Vagina (tissue), 2 donors: ENCODE data around the gene CAMKMT. TPM values are rescaled to one million over a fixed set of nuclear protein-coding genes. Genes with fewer than 3 reads are reported as not detected.

Experiments used
- DNase-seq, 2 donors: peaks; one replicate each; pipeline ENCODE4 v3.0.0-alpha.2; 2017; ENCODE audit errors: extremely low spot score in 2 of 2
- H3K27ac ChIP-seq: fragments of 200-600 bp; sonication (generic); one replicate; pipeline ENCODE4 v1.5.1; 2019
- H3K27me3 ChIP-seq: fragments of 200-600 bp; sonication (generic); one replicate; pipeline ENCODE4 v1.5.1; 2019
- H3K36me3 ChIP-seq, 2 donors: fragments of 200-600 bp; sonication (generic); one replicate each; pipeline ENCODE4 v1.5.1; 2017 to 2019
- H3K4me1 ChIP-seq: fragments of 200-600 bp; sonication (generic); one replicate; pipeline ENCODE4 v1.5.1; 2019
- H3K4me3 ChIP-seq, 2 donors: fragments of 200-600 bp; sonication (generic); 1 replicate in 1 of 2; 2 replicates in 1 of 2; pipeline ENCODE4 v1.5.1; 2016 to 2019
- H3K9me3 ChIP-seq: fragments of 200-600 bp; sonication (generic); one replicate; pipeline ENCODE4 v1.5.1; 2019
- POLR2A ChIP-seq, 2 donors: fragments of 450-650 bp; IDR thresholded peaks; one replicate each; pipeline ENCODE4 v1.6.1; 2017; ENCODE audit warnings: antibody characterized with exemption in 2 of 2, mild to moderate bottlenecking in 2 of 2, moderate library complexity in 2 of 2
- POLR2AphosphoS5 ChIP-seq, 2 donors: sonication (generic); formaldehyde crosslinking; IDR thresholded peaks; one replicate each; pipeline ENCODE4 v1.9.0; 2017; ENCODE audit warnings: antibody characterized with exemption in 2 of 2, mild to moderate bottlenecking in 2 of 2, low read depth in 1 of 2; ENCODE audit not compliant: insufficient read depth in 1 of 2
- intact Hi-C: fragments of 100-400 bp; cut with DNase I; formaldehyde crosslinking; loops from one replicate; pipeline ENCODE4 v1.15.1; 2023
- total RNA-seq: library from RNA; depleted of rRNA; stranded (reverse); fragments of >200 nt; gene quantifications from one replicate; pipeline ENCODE4 v1.2.3, GENCODE V29; 2016
- TF ChIP-seq, protein P1 (sequence below), 3 experiments: fragments of 450-650 bp in 2 of 3; fragments of 200-600 bp in 1 of 3; sonication (generic) in 1 of 3; IDR thresholded peaks; one replicate each; pipeline ENCODE4 v1.5.1; 2017 to 2019; ENCODE audit warnings: antibody characterized with exemption in 3 of 3, mild to moderate bottlenecking in 2 of 3, moderate library complexity in 2 of 3

CAMKMT gene
- total RNA-seq, 1 donor from 2014 or later = 21.1 TPM

DNA sequence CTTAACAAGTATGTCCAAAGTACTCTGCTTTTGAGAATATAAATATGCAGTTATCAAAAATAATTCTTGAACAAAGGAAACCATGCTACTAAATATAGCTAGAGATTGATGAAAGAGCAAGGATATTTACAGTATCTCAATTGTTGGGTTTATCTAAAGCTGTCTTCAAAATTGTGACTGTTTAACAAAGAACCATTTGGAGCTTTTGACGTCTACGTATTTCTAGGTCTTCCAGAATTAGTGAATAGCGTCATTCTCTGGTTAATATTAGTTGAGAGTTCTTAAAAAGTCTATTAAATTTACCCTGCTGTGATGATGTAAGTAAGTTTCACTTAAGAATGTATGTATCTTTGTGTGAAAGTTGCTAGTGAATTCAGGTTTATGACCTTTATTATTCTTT lies 356.7 kb downstream of the CAMKMT start:
- intact Hi-C loops = no loop called here
- TF ChIP-seq POLR2A (IDR thresholded peaks at IDR 0.05) (no peak), POLR2AphosphoS5 (IDR thresholded peaks at IDR 0.05; ENCODE audit: insufficient read depth in 1 of 2, low read depth in 1 of 2) (no peak)
- TF ChIP-seq, protein P1, sequence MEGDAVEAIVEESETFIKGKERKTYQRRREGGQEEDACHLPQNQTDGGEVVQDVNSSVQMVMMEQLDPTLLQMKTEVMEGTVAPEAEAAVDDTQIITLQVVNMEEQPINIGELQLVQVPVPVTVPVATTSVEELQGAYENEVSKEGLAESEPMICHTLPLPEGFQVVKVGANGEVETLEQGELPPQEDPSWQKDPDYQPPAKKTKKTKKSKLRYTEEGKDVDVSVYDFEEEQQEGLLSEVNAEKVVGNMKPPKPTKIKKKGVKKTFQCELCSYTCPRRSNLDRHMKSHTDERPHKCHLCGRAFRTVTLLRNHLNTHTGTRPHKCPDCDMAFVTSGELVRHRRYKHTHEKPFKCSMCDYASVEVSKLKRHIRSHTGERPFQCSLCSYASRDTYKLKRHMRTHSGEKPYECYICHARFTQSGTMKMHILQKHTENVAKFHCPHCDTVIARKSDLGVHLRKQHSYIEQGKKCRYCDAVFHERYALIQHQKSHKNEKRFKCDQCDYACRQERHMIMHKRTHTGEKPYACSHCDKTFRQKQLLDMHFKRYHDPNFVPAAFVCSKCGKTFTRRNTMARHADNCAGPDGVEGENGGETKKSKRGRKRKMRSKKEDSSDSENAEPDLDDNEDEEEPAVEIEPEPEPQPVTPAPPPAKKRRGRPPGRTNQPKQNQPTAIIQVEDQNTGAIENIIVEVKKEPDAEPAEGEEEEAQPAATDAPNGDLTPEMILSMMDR (IDR thresholded peaks at IDR 0.05) = no peak
- Histone ChIP-seq H3K4me3 (no peak overlapping the region), H3K27me3 (no peaks in the 10 kb centered on the region), H3K27ac (no peak overlapping the region), H3K9me3 (no peaks in the 10 kb centered on the region), H3K4me1 (no peaks in the 10 kb centered on the region), H3K36me3 (no peaks in the 10 kb centered on the region)
- DNase-seq = no peak

DNA sequence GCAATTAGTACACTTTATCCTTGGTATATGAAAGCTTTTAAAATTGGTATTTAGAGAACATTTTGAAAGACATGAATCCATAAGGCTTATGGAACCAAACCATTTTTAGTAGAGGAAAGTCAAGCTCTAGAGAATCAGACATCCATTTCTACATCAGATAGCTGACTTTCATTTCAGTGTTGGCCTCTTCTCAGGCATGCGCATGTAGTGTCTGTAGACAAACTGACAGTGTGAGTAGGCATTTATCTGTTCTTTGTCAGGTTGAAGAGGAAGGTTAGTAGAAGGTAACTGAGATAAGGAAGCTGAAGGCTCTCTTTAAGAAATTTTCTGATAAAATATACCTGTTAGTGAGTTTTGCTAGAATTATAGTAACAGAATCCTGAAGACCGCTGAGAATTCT lies 357.8 kb downstream of the CAMKMT start:
- TF ChIP-seq, protein P1 (IDR thresholded peaks at IDR 0.05) = no peak
- no peak for TF ChIP-seq POLR2A (IDR thresholded peaks at IDR 0.05)
- no peak for TF ChIP-seq POLR2AphosphoS5 (IDR thresholded peaks at IDR 0.05; ENCODE audit: insufficient read depth in 1 of 2, low read depth in 1 of 2)
- Histone ChIP-seq H3K4me3 (no peak overlapping the region), H3K27ac (no peak overlapping the region), H3K36me3 (no peaks in the 10 kb centered on the region), H3K9me3 (no peaks in the 10 kb centered on the region), H3K4me1 (no peaks in the 10 kb centered on the region), H3K27me3 (no peaks in the 10 kb centered on the region)
- DNase-seq = no peak
- intact Hi-C loops = no loop called here

DNA sequence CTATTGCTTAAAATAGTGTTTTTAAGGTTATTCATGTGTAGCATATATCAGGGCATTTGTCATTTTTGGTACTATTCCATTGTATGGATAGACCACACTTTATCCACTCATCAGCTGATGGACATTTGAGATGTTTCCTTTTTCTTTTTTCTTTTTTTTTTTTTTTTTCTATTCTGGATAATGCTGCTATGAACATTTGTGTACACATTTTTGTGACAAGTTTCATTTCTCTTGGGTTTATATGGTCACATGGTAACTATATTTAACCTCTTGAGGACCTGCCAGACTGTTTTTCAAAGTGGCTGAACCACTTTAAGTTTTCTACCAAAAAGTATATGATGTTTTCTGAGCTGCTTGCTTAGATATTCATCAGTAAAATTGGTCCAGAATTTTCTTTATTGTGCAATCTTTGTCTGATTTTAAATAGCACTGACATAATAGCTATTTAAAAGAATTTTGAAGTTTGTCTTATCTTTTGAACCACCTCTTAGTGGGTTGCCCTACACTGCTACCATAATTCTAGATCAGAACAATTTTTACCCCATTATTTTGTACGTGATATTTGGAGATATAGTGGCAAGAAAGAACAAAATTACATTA lies 360.4 kb downstream of the CAMKMT start:
- intact Hi-C loops = no loop called here
- DNase-seq = no peak

DNA sequence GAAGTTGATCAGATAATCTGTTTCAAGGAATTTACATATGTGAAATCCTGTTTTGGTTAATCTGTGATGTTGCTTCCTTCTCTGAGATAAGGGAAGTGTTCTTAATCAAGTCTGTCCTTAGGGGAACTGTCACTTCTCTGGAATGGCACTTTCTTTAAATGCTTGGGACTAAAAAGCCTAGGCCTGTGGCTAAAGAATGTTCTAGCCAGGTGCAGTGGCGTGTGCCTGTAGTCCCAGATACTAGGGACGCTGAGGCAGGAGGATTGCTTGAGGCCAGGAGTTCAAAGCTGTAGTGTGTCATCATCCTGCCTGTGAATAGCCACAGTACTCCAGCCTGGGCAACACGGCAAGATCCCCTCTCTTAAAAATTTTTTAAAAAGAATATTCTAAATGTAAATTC lies 362.2 kb downstream of the CAMKMT start:
- intact Hi-C loops = no loop called here

More for the DNA sequence above, 360.4 kb downstream of the CAMKMT start:
- H3K27me3 ChIP-seq = no peaks in the 10 kb centered on the region
- H3K4me1 ChIP-seq = no peaks in the 10 kb centered on the region
- H3K27ac ChIP-seq = no peak overlapping the region
- H3K36me3 ChIP-seq = no peaks in the 10 kb centered on the region
- H3K9me3 ChIP-seq = no peaks in the 10 kb centered on the region
- TF ChIP-seq POLR2AphosphoS5 (IDR thresholded peaks at IDR 0.05; ENCODE audit: insufficient read depth in 1 of 2, low read depth in 1 of 2) = no peak
- TF ChIP-seq, protein P1 (IDR thresholded peaks at IDR 0.05) = no peak
- H3K4me3 ChIP-seq = no peak overlapping the region

DNA sequence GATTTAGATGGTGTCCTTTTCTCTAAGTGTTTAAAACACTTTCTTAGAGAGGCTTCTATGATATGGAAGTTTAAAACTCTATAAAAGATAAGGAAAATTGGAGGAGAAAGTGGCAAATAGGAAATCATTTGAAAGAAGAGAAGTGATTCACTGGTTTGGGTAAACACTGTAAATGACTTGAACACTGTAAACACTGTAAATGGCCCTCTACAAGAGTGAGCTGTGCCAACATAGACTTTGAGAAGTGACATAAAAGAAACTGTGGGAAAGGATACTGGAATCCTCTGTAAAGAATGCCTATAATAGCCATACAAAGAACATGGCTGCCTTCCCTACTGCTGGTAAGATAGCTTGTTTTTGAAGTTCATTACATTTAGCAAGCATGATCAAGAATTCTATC lies 368.8 kb downstream of the CAMKMT start:
- Histone ChIP-seq H3K27ac (no peak overlapping the region), H3K27me3 (no peaks in the 10 kb centered on the region), H3K9me3 (no peaks in the 10 kb centered on the region), H3K4me3 (no peak overlapping the region), H3K4me1 (no peaks in the 10 kb centered on the region), H3K36me3 (no peaks in the 10 kb centered on the region)
- no peak for DNase-seq
- intact Hi-C loops = no loop called here
- TF ChIP-seq POLR2A (IDR thresholded peaks at IDR 0.05) (no peak), POLR2AphosphoS5 (IDR thresholded peaks at IDR 0.05; ENCODE audit: insufficient read depth in 1 of 2, low read depth in 1 of 2) (no peak)
- TF ChIP-seq, protein P1 (IDR thresholded peaks at IDR 0.05) = no peak

More for the DNA sequence above, 362.2 kb downstream of the CAMKMT start:
- Histone ChIP-seq H3K27ac (no peak overlapping the region), H3K4me3 (no peak overlapping the region), H3K9me3 (no peaks in the 10 kb centered on the region), H3K4me1 (no peaks in the 10 kb centered on the region), H3K36me3 (no peaks in the 10 kb centered on the region), H3K27me3 (no peaks in the 10 kb centered on the region)
- DNase-seq = no peak
- TF ChIP-seq POLR2AphosphoS5 (IDR thresholded peaks at IDR 0.05; ENCODE audit: insufficient read depth in 1 of 2, low read depth in 1 of 2) = no peak
- TF ChIP-seq, protein P1 (IDR thresholded peaks at IDR 0.05) = no peak
- no peak for TF ChIP-seq POLR2A (IDR thresholded peaks at IDR 0.05)
